B cell (primary cell): ENCODE data around the gene PLEKHN1.

ENCODE experiments used
- EZH2 ChIP-seq: IDR thresholded peaks from 2 replicates; pipeline ENCODE4 v1.6.1; 2012; ENCODE audit warnings: borderline replicate concordance, low read depth, mild to moderate bottlenecking, moderate library complexity, low read length; ENCODE audit not compliant: insufficient read depth, poor library complexity, severe bottlenecking
- TF ChIP-seq, protein P1 (sequence below): fragments of 200-600 bp; IDR thresholded peaks from one replicate; pipeline ENCODE4 v1.8.0; 2022; ENCODE audit warnings: antibody characterized with exemption, mild to moderate bottlenecking

DNA sequence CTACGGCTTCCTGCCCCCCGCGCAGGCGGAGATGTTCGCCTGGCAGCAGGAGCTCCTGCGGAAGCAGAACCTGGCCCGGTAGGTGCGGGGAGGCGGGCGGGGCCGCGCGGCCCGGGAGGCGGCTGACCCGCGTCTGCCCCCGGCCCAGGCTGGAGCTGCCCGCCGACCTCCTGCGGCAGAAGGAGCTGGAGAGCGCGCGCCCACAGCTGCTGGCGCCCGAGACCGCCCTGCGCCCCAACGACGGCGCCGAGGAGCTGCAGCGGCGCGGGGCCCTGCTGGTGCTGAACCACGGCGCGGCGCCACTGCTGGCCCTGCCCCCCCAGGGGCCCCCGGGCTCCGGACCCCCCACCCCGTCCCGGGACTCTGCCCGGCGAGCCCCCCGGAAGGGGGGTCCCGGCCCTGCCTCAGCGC lies 23.9 kb upstream of the PLEKHN1 start:
- TF ChIP-seq, protein P1, sequence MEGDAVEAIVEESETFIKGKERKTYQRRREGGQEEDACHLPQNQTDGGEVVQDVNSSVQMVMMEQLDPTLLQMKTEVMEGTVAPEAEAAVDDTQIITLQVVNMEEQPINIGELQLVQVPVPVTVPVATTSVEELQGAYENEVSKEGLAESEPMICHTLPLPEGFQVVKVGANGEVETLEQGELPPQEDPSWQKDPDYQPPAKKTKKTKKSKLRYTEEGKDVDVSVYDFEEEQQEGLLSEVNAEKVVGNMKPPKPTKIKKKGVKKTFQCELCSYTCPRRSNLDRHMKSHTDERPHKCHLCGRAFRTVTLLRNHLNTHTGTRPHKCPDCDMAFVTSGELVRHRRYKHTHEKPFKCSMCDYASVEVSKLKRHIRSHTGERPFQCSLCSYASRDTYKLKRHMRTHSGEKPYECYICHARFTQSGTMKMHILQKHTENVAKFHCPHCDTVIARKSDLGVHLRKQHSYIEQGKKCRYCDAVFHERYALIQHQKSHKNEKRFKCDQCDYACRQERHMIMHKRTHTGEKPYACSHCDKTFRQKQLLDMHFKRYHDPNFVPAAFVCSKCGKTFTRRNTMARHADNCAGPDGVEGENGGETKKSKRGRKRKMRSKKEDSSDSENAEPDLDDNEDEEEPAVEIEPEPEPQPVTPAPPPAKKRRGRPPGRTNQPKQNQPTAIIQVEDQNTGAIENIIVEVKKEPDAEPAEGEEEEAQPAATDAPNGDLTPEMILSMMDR = no peak
- no peak for TF ChIP-seq EZH2
